IMR-90 (cell line): ENCODE measurements around the gene NDEL1. TPM values are rescaled to one million over a fixed set of nuclear protein-coding genes. Genes with fewer than 3 reads are reported as not detected.

Experiments used
- ATAC-seq: fragments of 200-7000 bp; cut with Tn5 transposase; 2 replicates; pipeline ENCODE4 v1.9.1; 2020; ENCODE audit warnings: low read depth, mild to moderate bottlenecking, moderate library complexity
- BruUV-seq: library from RNA; stranded (reverse); fragments of 400-500 nt; replicated peaks from 2 replicates; lab custom pipeline; 2021; lab: Mats Ljungman, UMichigan
- CTCF ChIA-PET: fragments of 300-600 bp; formaldehyde crosslinking; extraction: SDS; loops from one replicate; lab custom pipeline; 2021; ENCODE audit warnings: antibody characterized with exemption; lab: Yijun Ruan, JAX
- POLR2A ChIA-PET: fragments of 300-600 bp; sonication (Branson Sonifier 250); formaldehyde crosslinking; loops from one replicate; lab custom pipeline; 2022; ENCODE audit warnings: antibody characterized with exemption; ENCODE audit not compliant: unreplicated experiment; lab: Charles Lee
- DNase-seq: peaks from one replicate; pipeline ENCODE4 v3.0.0; 2013
- H2AFZ ChIP-seq: replicated peaks from 2 replicates; pipeline ENCODE3; 2013; ENCODE audit warnings: low read length, mild to moderate bottlenecking; ENCODE audit not compliant: poor library complexity
- H2AK5ac ChIP-seq: 2 replicates; pipeline ENCODE4 v1.6.1; 2013; ENCODE audit warnings: low read depth, low read length, inconsistent platforms
- H2AK9ac ChIP-seq: replicated peaks from 2 replicates; pipeline ENCODE3; 2013; ENCODE audit warnings: mild to moderate bottlenecking, low read depth, low read length, moderate library complexity; ENCODE audit not compliant: poor library complexity
- H2BK120ac ChIP-seq: 2 replicates; pipeline ENCODE4 v1.6.1; 2013; ENCODE audit warnings: low read depth, low read length, inconsistent platforms
- H2BK15ac ChIP-seq: 3 replicates; pipeline ENCODE4 v1.6.1; 2013; ENCODE audit warnings: low read depth, low read length, inconsistent platforms
- H2BK20ac ChIP-seq: 2 replicates; pipeline ENCODE4 v1.6.1; 2013; ENCODE audit warnings: low read depth, mild to moderate bottlenecking, inconsistent platforms, low read length, moderate library complexity
- H2BK5ac ChIP-seq: 2 replicates; pipeline ENCODE4 v1.6.1; 2013; ENCODE audit warnings: mild to moderate bottlenecking, low read depth, low read length, inconsistent platforms; ENCODE audit not compliant: poor library complexity, severe bottlenecking
- H3K14ac ChIP-seq: replicated peaks from 2 replicates; pipeline ENCODE4 v1.6.1; 2013; ENCODE audit warnings: low read depth, low read length, inconsistent platforms
- H3K18ac ChIP-seq: 2 replicates; pipeline ENCODE4 v1.6.1; 2013; ENCODE audit warnings: low read depth, low read length, control low read depth
- H3K23ac ChIP-seq: 2 replicates; pipeline ENCODE4 v1.6.1; 2013; ENCODE audit warnings: low read depth, low read length, inconsistent platforms
- H3K27ac ChIP-seq: 2 replicates; pipeline ENCODE4 v1.5.1; 2013; ENCODE audit warnings: mild to moderate bottlenecking, control low read depth, low read length; ENCODE audit not compliant: insufficient read depth
- H3K27me3 ChIP-seq: 2 replicates; pipeline ENCODE4 v1.6.1; 2013; ENCODE audit warnings: low read length; ENCODE audit not compliant: control insufficient read depth, insufficient read depth
- H3K36me3 ChIP-seq: 2 replicates; pipeline ENCODE4 v1.6.1; 2013; ENCODE audit warnings: low read length, mixed read lengths; ENCODE audit not compliant: control insufficient read depth, insufficient read depth
- H3K4ac ChIP-seq: 2 replicates; pipeline ENCODE4 v1.6.1; 2013; ENCODE audit warnings: low read depth, low read length, inconsistent platforms
- H3K4me1 ChIP-seq: 2 replicates; pipeline ENCODE4 v1.6.1; 2013; ENCODE audit warnings: low read length, mixed read lengths; ENCODE audit not compliant: control insufficient read depth, insufficient read depth
- H3K4me2 ChIP-seq: 2 replicates; pipeline ENCODE4 v1.6.1; 2013; ENCODE audit warnings: low read depth, mild to moderate bottlenecking, control low read depth, low read length, moderate library complexity
- H3K4me3 ChIP-seq: 2 replicates; pipeline ENCODE4 v1.5.1; 2013; ENCODE audit warnings: low read depth, mild to moderate bottlenecking, control low read depth, low read length, moderate library complexity; ENCODE audit not compliant: insufficient read depth
- H3K56ac ChIP-seq: 2 replicates; pipeline ENCODE4 v1.6.1; 2013; ENCODE audit warnings: low read length, inconsistent platforms; ENCODE audit not compliant: insufficient read depth; ENCODE audit errors: extremely low read depth
- H3K79me1 ChIP-seq, 2 experiments: 2 replicates each; pipeline ENCODE4 v1.6.1; 2013; ENCODE audit warnings: low read length in 2 of 2, inconsistent platforms in 1 of 2, low read depth in 1 of 2
- H3K9ac ChIP-seq: 2 replicates; pipeline ENCODE4 v1.6.1; 2013; ENCODE audit warnings: low read depth, low read length, control low read depth
- H3K9me1 ChIP-seq: 2 replicates; pipeline ENCODE4 v1.6.1; 2013; ENCODE audit warnings: low read length, inconsistent platforms; ENCODE audit not compliant: insufficient read depth
- H3K9me3 ChIP-seq: 2 replicates; pipeline ENCODE4 v1.6.1; 2013; ENCODE audit warnings: low read length; ENCODE audit not compliant: control insufficient read depth, insufficient read depth
- H4K20me1 ChIP-seq: 2 replicates; pipeline ENCODE4 v1.6.1; 2013; ENCODE audit warnings: low read length, inconsistent platforms; ENCODE audit not compliant: insufficient read depth
- H4K5ac ChIP-seq: 2 replicates; pipeline ENCODE4 v1.6.1; 2013; ENCODE audit warnings: mild to moderate bottlenecking, low read depth, low read length, control low read depth
- H4K8ac ChIP-seq, 2 experiments: 2 replicates each; pipeline ENCODE4 v1.6.1; 2013; ENCODE audit warnings: low read depth in 2 of 2, low read length in 2 of 2, control low read depth in 1 of 2, inconsistent platforms in 1 of 2
- H4K91ac ChIP-seq: 2 replicates; pipeline ENCODE4 v1.6.1; 2013; ENCODE audit warnings: low read depth, low read length, inconsistent platforms; ENCODE audit not compliant: insufficient read depth
- CEBPB ChIP-seq: IDR thresholded peaks from 2 replicates; pipeline ENCODE4 v1.6.1; 2012; ENCODE audit warnings: low read depth, low read length, improper control_type of control experiment
- CHD1 ChIP-seq: IDR thresholded peaks from 2 replicates; pipeline ENCODE4 v1.6.1; 2012; ENCODE audit warnings: low read depth, low read length, improper control_type of control experiment
- CTCF ChIP-seq: conservative IDR thresholded peaks from 2 replicates; pipeline ENCODE4 v1.5.1; 2012; ENCODE audit warnings: mild to moderate bottlenecking, low read depth, low read length, improper control_type of control experiment
- ELK1 ChIP-seq: fragments of 150-350 bp; IDR thresholded peaks from 2 replicates; pipeline ENCODE4 v1.6.1; 2016; ENCODE audit warnings: low read depth, mild to moderate bottlenecking, low read length, moderate library complexity, borderline replicate concordance
- FOS ChIP-seq: fragments of 150-350 bp; IDR thresholded peaks from 2 replicates; pipeline ENCODE4 v1.6.1; 2016; ENCODE audit warnings: low read depth, low read length
- MAFK ChIP-seq: IDR thresholded peaks from 2 replicates; pipeline ENCODE4 v1.6.1; 2012; ENCODE audit warnings: low read depth, low read length, improper control_type of control experiment
- MAZ ChIP-seq: IDR thresholded peaks from 2 replicates; pipeline ENCODE4 v1.6.1; 2012; ENCODE audit warnings: low read depth, mild to moderate bottlenecking, low read length, improper control_type of control experiment, moderate library complexity, borderline replicate concordance
- RCOR1 ChIP-seq: IDR thresholded peaks from 2 replicates; pipeline ENCODE4 v1.6.1; 2012; ENCODE audit warnings: mild to moderate bottlenecking, low read length, improper control_type of control experiment; ENCODE audit not compliant: insufficient replicate concordance
- RFX5 ChIP-seq: IDR thresholded peaks from 2 replicates; pipeline ENCODE4 v1.8.0; 2012; ENCODE audit warnings: low read depth, mild to moderate bottlenecking, low read length, moderate library complexity
- SMC3 ChIP-seq: fragments of 150-350 bp; IDR thresholded peaks from 2 replicates; pipeline ENCODE4 v1.6.1; 2016; ENCODE audit warnings: low read depth, mild to moderate bottlenecking, antibody characterized with exemption, low read length, moderate library complexity
- USF2 ChIP-seq: fragments of 150-350 bp; IDR thresholded peaks from 2 replicates; pipeline ENCODE4 v1.6.1; 2017; ENCODE audit warnings: mild to moderate bottlenecking, antibody characterized with exemption, low read length, low read depth
- WGBS, 2 experiments: methylation state at CpG; one replicate each; pipeline versions ENCODE4 v1.1.5 to v1.1.7; 2013; ENCODE audit warnings: missing lambda C conversion rate in 2 of 2; ENCODE audit not compliant: insufficient read length in 1 of 2; ENCODE audit errors: extremely low coverage in 2 of 2; 5-methylcytosine and 5-hydroxymethylcytosine counted together
- dilution Hi-C: fragments of 300-500 bp; cut with HindIII; formaldehyde crosslinking; loops from one replicate; pipeline ENCODE4 v1.14.3; 2018; ENCODE audit warnings: low sequenced_read_pairs; ENCODE audit not compliant: unreplicated experiment
- in situ Hi-C: fragments of 300-500 bp; cut with MboI; formaldehyde crosslinking; loops from 3 replicates; pipeline ENCODE4 v1.14.3; 2019; ENCODE audit warnings: low sequenced_read_pairs, inconsistent platforms, mixed read lengths
- intact Hi-C: fragments of 100-400 bp; cut with micrococcal nuclease; formaldehyde crosslinking; loops from 2 replicates; pipeline ENCODE4 v1.10.0; 2022
- polyA plus RNA-seq, 3 experiments: library from polyadenylated mRNA; depleted of rRNA; stranded (reverse); fragments of >200 nt; gene quantifications; 2 replicates each; pipeline ENCODE4 v1.2.3, GENCODE V29; 2012; ENCODE audit warnings: low replicate concordance in 1 of 3
- total RNA-seq: library from RNA; depleted of rRNA; stranded (reverse); fragments of >200 nt; gene quantifications from 2 replicates; pipeline ENCODE4 v1.2.3, GENCODE V29; 2012

The NDEL1 gene
- total and polyA plus RNA-seq, 2 of the 4 experiments (the other 2 are of a cell fraction): 28.9 to 95.6 TPM

GRCh38 chr17:8418471-8418870 lies 17.2 kb upstream of the NDEL1 start:
- in situ Hi-C loops (loop anchor here (10.0 kb wide), 2 partner anchors 336 to 366 kb away; partner anchors contain the start of gene SPDYE4), intact Hi-C loops (no loop called here), dilution Hi-C loops (no loop called here)
- Histone ChIP-seq H3K27me3 (peaks cover 13% of the 10 kb centered on the region), H4K8ac (no peak overlapping the region), H3K9me1 (peaks cover 3% of the 10 kb centered on the region; the same call in 1 of the 2 replicates), H3K56ac (no peak overlapping the region), H3K36me3 (no peaks in the 10 kb centered on the region), H2BK20ac (no peak overlapping the region), H3K14ac (no peak overlapping the region), H3K79me1 (no peaks in the 10 kb centered on the region), H4K20me1 (no peaks in the 10 kb centered on the region), H2BK120ac (no peak overlapping the region), H3K4me1 (peaks cover 2% of the 10 kb centered on the region; the same call in 1 of the 2 replicates), H4K5ac (no peak overlapping the region), H3K9me3 (0 out of 2 replicates have a peak, but pooled peaks cover 2% of the 10 kb centered on the region), H2AFZ (no peak overlapping the region), H2AK9ac (no peak overlapping the region), H3K4me2 (no peak overlapping the region), H3K4me3 (no peak overlapping the region), H3K4ac (no peak overlapping the region), H3K9ac (no peak overlapping the region), H2AK5ac (no peak overlapping the region), H3K23ac (no peak overlapping the region), H3K27ac (no peak overlapping the region), H2BK5ac (no peak overlapping the region), H2BK15ac (no peak overlapping the region), H3K18ac (no peak overlapping the region), H4K91ac (no peak overlapping the region)
- no CpG with 5 or more reads among the region's 1 CpG for WGBS, 2 experiments
- ATAC-seq (no peak), DNase-seq (no peak)
- TF ChIP-seq MAZ (no peak), RCOR1 (no peak), FOS (no peak), CTCF (no peak), CEBPB (no peak), USF2 (no peak), RFX5 (no peak), SMC3 (no peak), CHD1 (no peak), MAFK (no peak), ELK1 (no peak)
- BruUV-seq: no TSS peak
- CTCF ChIA-PET: interaction anchor here (1.1 kb wide), 1 partner anchor 9 kb away, joined by 4 read pairs; no protein-coding TSS in a partner anchor
- POLR2A ChIA-PET: no interaction called here
